GM20431 (cell line): ENCODE results near the gene SUGCT.

Experiments
- in situ Hi-C: fragments of 300-500 bp; cut with MseI, MboI; formaldehyde crosslinking; loops from one replicate; pipeline ENCODE4 v1.15.0; 2020; ENCODE audit warnings: low sequenced_read_pairs; ENCODE audit not compliant: unreplicated experiment

The SUGCT gene

DNA sequence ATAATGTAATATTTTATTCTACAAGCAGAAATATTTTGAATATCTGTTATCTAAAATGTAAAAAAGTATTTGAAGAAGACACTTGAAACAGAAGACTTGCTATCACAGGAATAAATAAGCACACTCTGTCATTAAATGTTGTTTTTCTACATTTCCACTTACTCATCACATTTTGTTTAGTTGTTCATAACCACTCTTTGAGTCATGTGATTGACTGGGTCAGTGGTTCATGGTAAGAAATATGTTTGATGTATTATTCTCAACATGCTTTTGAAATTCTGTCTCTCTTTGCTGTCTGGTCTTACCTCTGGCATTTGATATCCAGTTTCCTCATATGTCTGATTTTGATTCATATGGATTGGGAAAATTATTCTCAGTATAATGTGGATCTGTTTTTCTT, 171.8 kb downstream of the SUGCT start:
- in situ Hi-C loops = no loop called here

DNA sequence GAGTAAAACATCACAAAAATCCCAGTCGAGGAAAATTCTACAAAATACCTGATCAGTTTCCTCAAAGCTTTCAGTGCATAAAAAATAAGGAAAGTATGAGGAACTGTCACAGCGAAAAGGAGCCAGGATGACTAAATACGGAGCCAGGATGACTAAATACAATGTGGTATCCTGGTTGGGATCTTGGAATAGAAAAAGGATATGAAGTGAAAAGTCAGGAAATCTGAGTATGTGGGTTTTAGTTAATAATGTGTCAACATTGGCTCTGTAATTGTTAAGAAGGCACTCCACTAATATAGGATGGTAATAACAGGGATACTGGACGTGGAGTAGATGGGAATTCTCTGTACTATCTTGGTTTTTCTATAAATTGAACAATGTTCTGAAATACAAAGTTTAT, 175.5 kb downstream of the SUGCT start:
- in situ Hi-C loops = no loop called here

DNA sequence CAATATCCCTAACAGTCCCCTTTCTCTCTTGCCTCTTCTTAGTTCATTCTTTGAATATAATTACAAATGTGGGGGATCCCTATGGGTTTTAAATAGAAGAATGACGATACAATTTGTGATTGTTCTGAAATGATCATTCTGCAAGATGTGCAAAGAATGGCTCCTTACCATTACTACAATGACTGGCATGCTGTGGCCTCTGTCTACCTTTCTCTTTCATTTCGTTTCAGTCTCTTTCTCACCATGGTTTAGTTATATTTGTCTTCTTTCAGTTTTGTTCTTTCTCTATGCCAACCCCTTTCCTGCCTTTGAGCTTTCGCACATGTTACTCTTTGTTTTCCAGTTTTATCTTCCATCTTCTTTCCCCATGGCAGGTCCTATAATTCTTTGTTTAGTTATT, 176.5 kb downstream of the SUGCT start:
- in situ Hi-C loops = no loop called here

DNA sequence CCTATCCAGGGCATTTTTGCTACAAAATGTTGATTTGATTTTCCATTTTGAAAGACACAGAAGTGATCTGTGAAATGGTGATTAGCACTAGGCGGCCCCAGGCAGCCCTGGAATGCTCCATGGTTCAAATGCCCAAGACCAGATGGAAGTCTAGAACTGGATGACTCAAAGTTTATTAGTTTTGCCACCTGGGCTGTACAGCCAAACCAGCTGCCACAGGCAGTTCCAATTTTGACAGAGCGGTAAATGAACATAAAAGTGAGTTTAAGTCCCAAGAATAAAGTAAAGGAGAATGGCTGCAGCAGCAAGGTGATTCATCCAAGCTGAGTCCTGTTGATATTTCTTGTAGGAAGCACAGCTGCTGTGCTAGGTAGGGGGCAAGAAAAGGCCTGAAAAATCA, 180.5 kb downstream of the SUGCT start:
- in situ Hi-C loops = no loop called here

- in situ Hi-C loops = no loop called here
Measured at GRCh38 chr7:40316176-40316575, 181.4 kb downstream of the SUGCT start.

- in situ Hi-C loops = no loop called here
Measured at GRCh38 chr7:40324914-40325313, 190.1 kb downstream of the SUGCT start.

DNA sequence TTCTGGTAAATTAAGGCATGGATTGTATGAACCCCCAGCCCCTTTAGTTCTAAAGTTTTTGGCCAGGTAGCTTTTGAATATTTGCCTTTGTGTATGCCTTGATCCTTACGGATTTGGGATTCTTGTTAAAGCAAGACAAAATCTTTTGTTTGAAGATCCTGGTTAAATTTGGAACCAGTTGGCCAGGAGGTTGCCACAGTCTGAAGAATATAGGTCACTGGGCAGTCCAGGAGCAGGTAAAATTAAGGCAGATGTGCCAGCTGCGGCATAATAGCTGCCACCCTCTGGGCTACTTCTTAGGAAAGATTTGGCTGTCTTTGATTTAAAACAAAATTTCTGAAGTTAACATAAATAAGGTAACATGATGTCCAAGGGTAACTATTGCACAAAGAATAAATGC, 192.3 kb downstream of the SUGCT start:
- in situ Hi-C loops = no loop called here

GRCh38 chr7:40327873-40328272, 193.1 kb downstream of the SUGCT start:
- in situ Hi-C loops = no loop called here

- in situ Hi-C loops = no loop called here
Measured at GRCh38 chr7:40329601-40330153, 194.9 kb downstream of the SUGCT start.

GRCh38 chr7:40330408-40330807, 195.6 kb downstream of the SUGCT start:
- in situ Hi-C loops = no loop called here

- in situ Hi-C loops = no loop called here
Measured at GRCh38 chr7:40331915-40332314, 197.1 kb downstream of the SUGCT start.

- in situ Hi-C loops = no loop called here
Measured at GRCh38 chr7:40332516-40332915, 197.7 kb downstream of the SUGCT start.

DNA sequence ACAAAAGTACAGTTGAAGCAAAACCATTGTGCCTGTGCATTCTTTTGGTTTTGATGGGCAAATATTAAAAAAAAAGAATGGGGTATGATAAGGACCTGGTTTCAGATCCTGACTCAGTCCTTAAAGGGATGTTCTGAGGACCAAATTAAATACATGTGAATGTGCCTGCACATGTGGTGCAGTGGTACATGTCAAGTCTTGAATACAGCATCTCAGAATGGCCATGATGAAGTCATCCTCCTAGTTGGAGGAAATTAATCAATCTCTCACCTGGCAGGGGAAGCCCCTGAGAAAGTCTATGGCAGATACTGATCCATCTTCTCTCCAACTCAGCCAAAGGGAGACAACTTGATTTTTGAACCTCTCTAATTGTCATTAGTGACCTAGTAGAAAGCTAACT, 207.0 kb downstream of the SUGCT start:
- in situ Hi-C loops = no loop called here

- in situ Hi-C loops = no loop called here
Measured at GRCh38 chr7:40346554-40346953, 211.7 kb downstream of the SUGCT start.

GRCh38 chr7:40348126-40348728, 213.4 kb downstream of the SUGCT start:
- in situ Hi-C loops = no loop called here

GRCh38 chr7:40350100-40350499, 215.3 kb downstream of the SUGCT start:
- in situ Hi-C loops = no loop called here

DNA sequence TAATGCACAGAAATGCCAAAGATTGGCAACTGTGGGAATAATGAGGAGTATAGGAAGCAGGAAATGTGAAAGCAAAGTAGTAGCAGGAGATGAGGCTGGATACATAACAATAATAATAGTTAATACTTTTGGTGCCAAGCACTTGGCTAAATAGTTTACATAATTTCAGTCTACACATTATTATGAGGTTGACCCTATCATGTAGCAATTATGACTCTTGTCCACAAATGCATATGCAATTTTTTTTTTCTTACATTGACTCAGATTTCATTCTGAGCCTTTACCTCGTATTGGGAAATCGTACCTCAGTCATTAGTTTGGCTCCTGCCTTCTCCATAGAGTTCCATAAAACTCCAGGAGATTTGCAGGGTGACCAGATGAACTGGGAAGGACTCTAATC, 219.9 kb downstream of the SUGCT start:
- in situ Hi-C loops = no loop called here

- in situ Hi-C loops = no loop called here
Measured at GRCh38 chr7:40356312-40356711, 221.5 kb downstream of the SUGCT start.

DNA sequence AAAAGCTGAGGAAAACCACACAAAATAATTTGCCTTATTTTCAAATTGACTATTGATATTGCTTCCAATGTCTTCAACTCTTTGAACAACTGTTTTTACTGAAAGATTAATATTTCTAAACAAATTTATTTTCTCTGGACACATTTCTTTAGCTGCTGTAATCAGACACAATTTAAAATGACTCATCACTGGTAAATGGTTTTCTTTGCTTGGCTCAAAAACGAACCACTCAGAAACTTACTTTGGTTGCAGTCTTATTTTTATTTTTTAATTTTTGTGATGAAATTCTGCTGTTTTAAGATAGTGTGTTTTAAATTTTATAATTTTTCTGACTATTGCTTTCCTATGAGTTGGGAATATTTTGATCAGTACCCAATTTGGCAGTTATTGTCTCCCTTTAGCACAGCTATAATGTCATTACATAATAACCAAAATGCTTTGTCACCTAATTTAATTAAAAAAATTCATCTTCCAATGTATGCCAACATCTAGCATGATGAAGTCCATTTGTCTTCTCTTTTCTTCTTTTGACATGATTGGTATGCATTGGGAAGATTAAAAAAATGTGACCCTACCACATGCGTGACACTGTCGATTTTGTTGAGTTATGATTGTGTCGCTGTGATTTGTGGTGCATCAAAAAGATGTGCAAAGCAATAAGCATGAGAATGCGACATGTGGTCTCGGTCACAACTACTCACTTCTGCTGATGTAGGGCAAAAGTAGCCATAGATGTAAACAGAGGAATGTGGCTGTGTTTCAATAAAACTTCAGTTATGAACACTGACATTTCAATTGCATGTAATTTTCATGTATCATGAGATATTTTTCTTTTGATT, 222.3 kb downstream of the SUGCT start:
- in situ Hi-C loops = no loop called here

GRCh38 chr7:40369641-40370277, 235.0 kb downstream of the SUGCT start:
- in situ Hi-C loops = no loop called here

- in situ Hi-C loops = no loop called here
Measured at GRCh38 chr7:40371806-40372440, 237.1 kb downstream of the SUGCT start.
